HG03108 (cell line): ENCODE results near the gene MCM3AP.
A peak's percentile ranks its signal among the peaks of the same experiment; 100 is the strongest.

Source experiments
- ATAC-seq: cut with Tn5 transposase; IDR thresholded peaks from one replicate; pipeline ENCODE4 v1.9.1; 2021; ENCODE audit warnings: moderate library complexity; ENCODE audit not compliant: unreplicated experiment

The MCM3AP gene

GRCh38 chr21:46285206-46285661, at the start of gene MCM3AP:
Gene MCM3AP (minus strand): TSS chr21:46285611. CDS start chr21:46285286, 325 bp downstream.
- ATAC-seq, result no peak

GRCh38 chr21:46334351-46335140, 49.1 kb upstream of the MCM3AP start:
- ATAC-seq, result no peak

- no peak for ATAC-seq
Observed at GRCh38 chr21:46329796-46330195, 44.4 kb upstream of the MCM3AP start.

GRCh38 chr21:46328151-46328550, 42.7 kb upstream of the MCM3AP start:
- no peak for ATAC-seq

GRCh38 chr21:46327711-46328110, 42.3 kb upstream of the MCM3AP start:
- no peak for ATAC-seq

- ATAC-seq, result no peak
Observed at GRCh38 chr21:46326110-46326703, 40.8 kb upstream of the MCM3AP start.

DNA sequence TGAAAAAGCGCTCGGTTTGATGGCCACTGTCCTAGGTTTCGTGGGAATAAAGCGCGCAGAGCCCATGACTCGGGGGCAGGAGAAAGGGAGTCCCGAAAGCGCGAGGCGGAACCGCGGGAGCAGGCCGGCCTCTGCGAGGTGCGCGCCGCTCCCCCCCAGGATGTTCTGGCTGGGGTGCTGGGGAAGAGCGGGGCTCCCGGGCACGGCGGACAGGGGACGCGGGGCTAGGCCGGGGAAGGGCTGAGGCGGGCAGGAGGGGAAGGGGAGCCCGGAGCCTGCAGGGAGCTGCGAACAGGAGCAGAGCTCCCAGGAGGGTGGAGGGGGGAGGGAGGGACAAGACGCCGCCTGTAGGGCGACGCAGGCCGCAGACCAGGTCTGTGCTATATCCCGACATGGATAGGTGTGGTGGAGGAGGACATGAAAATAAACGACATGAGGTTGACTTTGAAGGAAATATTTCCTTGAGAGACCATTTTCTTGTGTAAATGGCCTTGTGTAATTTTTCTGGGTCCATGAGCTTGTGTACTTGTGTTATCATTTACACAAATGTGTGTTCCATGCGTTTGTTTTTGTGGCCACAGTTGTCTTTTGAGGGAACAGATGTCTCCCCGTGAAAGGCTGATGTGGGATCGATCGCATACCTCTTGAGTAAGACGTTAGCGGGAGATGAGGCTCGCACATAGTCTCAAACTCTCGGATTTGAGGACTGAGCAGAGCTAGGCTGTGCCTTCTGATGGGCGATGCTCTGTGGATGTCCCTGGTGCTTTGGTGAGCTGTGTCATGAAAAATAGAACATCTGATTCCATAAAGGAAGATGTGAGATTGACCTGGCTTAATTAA, 39.9 kb upstream of the MCM3AP start:
- no peak for ATAC-seq

DNA sequence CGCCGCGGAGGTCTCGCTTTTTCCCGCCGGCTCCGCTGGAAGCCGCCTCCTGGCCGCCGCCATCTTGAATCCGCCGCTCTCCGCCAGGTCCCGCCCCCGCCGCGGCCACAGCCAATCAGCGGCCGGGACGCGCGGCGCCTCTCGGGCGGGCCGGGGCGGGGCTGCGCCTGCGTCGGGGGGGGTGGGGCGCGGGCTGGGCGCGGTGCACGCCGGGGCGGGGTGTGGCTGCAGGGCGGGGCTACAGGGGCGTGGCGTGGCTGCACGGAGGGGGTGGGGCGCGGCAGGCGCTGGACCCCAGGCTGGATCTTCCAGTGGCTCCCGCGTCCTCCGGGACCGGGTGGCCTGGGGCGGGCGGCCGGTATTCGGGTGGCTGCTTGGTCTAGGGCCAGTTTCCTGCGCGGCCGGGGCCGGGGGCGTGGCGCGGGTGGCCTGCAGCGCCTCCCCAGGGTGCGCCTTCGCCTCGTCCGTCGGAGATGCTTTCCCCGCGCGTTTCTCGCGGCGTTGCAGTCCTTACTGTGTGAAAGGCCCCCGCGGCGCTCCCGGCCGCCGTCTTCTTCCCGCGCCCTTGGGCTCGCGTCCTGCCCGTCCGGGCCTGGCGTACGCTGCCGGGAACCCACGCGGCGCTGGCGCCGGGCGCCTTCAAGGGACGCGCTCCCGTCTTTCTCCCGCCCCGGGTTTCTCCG, 39.1 kb upstream of the MCM3AP start:
- peak; percentile 40 for ATAC-seq

DNA sequence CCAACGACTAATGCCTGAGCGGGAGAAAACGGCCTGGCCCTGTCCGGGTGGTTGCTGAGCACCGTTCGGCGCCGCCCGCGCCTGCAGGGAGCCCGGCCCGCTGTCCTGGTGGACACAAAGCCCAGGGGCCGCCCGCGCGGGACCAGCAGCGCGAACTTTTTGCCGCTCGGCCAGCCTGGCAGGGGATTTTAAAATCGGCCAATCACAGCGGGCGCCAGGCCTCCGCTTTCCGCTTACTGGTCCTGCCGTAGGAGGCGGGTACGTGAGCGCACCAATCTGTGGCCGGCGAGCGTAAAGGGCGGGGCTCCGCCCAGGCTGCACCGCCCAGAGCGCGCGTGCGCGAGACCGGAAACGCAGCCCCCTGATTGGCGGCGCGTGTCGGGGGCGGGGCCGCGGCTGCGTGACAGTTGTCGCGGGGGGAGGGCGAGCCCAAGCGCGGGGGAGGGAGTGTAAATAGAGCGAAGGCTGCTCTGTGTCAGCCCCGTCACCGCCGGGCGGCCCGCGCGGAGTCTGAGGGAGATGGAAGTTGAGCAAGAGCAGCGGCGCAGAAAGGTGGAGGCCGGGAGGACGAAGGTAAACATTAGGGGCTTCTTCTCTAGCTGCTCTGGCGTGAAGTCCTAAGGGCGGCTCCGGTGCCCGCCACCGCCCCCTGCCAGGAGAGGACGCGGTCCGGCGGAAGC, 38.4 kb upstream of the MCM3AP start, which contains the start of the genes C21orf58 and PCNT:
C21orf58 (minus strand) TSS at position 161 of the 680 bp plus-strand sequence. CDS start 1,132 bp downstream, outside the sequence.
PCNT (plus strand) TSS at position 447 of the 680 bp plus-strand sequence; CDS start at position 520, 73 bp downstream.
- ATAC-seq, result peak; percentile 82

DNA sequence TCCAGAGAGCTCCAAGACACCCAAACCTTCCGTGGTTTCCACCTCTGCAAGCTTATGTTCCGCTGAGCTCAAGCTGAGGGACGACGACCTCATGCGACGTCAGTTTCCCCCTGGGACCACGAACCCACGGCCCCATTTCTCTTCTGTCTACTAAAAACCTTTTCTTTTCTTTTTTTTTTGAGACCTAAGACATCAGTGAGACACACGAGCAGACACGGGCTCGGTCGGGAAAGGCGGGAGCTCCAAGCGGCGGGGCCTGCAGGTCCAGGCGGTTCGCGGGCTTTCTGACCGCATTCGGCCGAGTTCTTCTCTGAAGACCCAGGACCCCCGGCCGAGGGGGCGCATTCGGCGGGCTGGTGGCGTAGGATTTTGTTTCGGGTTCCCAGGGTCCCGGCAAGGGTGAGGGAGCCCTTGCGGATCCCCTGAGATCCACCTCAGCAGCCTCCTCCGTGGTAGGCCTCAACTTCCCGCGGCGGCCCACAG, 37.9 kb upstream of the MCM3AP start:
- ATAC-seq, result peak; percentile 6

DNA sequence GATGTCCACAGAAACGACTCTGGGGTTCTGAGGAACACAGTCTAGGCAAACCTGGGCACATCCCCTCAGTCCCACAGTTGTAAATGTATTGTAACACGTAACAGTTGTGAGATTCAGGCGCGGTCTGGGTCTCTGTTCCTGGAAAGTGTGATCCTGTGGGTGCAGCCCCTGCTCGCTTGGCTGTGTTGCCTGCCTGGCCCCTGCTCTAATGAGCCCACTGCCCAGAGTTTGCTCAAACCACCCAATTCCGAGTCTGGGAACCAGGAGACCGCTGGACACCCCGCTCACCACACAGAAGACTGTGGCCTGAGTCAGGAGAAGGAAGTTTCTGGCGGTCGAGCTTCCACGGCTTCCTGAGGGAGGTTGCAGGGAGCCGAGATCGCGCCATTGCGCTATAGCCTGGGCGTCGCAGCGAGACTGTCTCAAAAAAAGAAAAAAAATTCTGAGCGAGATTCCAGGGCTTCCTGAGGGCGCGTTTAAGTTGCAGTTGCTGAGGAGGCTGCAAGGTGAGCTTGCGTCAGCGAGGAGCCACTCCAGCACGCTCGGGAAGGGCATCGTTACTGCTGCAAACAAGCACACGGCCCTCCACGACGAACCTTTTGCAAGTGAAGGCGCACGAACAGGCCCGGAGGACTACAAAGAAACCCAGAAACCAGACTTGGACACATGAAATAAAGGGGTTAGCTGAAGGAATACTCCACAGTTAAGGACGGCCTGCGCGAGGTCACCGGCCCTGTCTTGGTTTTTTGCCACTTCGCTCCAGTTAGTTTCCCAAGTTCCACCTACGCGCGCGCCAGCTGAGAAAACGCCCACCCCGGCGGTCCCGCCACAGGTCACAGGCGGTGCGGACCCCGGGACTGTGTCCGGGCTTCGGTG, 37.2 kb upstream of the MCM3AP start:
- no peak for ATAC-seq

- ATAC-seq, result no peak
Observed at GRCh38 chr21:46320331-46320801, 35.0 kb upstream of the MCM3AP start.

- ATAC-seq, result no peak
Observed at GRCh38 chr21:46319186-46319585, 33.8 kb upstream of the MCM3AP start.

GRCh38 chr21:46318464-46318845, 33.0 kb upstream of the MCM3AP start:
- no peak for ATAC-seq

DNA sequence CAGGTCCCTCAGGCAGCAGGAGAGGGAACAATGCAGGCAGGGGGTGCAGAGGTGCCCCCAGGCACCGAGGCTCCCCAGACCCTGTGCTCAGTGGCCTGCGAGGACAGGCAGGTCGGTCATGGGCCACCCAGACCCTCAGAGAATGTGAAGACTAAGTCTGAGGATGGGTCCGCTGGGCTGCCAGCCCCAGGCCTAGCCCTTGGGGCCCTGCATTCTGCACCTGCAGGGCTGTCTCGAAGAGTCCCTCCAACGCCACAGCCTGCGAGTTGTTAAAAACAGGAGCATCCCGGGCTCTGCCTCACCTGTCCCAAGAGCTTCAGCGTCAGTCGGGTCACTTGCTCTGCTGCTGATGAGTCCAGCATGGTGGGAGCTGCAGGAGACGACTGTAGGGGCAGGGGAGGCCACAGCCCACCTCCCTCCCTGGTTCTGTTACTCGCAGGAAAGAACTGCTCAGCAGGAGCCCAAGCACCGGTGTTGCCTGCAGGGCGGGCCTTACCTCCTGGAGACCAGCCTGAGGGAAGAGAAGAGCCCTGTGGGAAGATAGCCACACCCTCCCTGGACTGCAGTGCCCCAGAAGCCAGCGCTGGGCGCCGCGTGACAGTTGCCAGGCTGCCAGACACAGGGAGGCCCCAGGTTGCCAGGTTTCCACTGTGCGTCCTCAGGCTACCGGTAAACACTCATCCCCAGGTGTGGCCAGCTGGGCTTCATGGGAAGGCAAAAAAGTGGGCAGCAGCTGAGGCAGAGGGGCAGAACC, 32.5 kb upstream of the MCM3AP start:
- no peak for ATAC-seq

DNA sequence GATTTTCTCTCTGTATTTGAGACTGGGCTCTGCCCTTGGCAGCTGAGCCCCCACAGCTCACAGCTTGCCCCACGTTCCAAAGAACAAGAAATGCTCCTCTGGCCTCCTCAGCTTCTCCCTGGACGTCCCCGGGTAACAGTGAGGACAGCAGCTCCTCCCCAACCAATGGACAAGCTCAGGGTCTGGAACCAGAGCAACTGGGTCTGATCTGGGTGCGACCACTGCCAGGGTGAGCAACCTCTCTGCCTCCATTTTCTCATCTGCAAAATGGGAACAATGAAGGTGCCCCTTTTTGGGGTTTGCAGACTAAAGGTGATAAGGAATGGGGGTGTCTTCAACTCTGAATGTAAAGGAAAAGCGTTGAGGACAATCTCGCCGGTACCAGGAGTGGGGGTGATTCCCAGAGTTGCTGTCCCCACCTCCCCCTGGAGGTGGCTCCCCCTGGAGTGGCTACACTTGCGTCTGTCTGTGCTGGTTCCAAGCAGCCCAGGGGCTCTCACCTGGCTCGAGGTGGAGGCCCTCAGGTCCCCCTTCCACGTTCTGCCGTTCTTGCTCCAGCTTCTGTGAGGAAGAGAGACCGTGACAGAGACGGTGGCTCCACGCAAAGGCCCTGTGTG, 31.4 kb upstream of the MCM3AP start:
- no peak for ATAC-seq

DNA sequence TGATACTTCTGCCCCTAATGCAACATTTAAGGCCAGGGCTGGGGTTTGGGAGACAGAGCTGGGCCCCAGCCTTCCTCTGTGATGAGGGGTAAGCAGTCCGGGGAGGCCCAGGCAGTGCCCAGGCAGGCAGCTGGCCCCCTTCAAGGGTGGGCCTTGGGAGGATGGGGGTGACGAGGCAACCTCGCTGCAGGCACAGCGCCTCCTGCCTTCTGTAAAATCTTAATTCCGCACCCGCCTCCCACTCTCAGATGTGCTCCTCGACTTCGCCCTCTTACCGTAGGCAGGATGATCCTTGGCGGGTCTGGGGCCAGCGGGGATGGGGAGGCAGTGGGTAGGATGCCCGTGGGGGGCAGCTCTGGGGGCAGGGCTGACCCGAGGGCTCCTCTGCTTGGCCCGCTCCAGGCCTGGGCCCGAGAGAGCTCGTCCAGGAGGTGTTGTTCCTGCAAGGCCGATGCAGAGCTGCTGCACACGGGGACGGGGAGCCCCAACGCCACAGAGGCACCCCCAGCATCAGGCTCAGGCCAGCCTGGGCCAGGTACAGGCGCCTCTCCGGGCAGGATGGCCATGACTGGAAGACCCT, 29.1 kb upstream of the MCM3AP start:
- no peak for ATAC-seq
